ENCODE results near the gene SF3B6.

SF3B6 gene

DNA sequence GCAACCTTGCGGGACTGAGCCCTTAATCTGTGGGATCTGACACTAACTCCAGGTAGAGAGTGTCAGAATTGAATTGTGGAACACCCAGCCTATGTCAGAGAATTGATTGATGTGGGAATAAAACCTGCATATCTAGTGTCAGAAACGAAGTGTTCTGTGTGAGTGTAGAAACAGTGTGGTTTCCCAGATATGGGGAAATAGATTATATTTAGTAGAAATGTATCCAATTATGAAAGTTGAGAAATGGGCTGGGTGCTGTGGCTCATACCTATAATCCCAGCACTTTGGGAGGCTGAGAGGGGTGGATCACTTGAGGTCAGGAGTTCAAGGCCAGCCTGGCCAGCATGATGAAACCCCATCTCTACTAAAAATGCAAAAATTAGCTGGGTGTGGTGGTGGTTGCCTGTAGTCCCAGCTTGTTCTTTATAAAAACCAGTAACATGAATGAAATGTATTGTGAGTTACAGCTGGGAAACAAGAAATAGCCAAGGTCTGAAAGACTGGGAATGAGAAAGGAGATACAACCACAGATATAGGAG, 12.8 kb upstream of the SF3B6 start:
- DNase-seq, result no peak

DNA sequence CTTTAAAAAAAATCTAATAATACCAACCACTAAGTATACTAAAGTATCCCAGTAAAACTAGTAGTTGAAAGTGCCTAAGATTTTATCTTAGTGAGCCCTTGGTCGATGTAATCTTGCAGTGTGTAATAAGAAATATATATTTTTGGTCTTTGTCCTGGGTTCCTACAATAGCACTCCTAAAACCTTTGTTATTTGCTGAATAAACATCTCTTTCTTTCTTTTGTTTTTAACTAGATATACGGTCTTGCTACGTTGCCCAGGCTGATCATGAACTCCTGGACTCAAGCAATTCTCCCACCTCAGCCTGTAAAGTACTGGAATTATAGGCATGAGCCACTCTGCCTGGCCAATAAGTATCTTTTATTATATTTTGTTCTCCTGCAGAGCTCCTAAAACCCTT, 10.9 kb upstream of the SF3B6 start:
- DNase-seq, result no peak

DNA sequence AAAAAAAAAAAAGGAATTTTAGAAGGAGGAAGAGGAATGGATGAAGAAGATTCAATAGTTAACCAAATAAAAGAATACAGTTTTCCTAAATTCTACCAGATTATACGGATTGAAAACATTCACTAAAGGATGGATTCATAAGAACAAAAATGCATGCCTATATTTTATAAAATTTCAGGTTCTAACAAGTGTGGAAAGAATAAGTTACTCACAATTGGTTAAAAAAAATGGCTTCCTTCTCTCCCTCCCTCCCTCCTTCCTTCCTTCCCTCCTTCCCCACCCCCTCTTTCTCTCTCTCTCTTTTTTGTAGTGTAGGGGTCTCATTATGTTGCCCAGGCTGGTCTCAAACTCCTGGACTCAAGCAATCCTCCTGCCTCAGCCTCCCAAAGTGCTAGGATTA, 10.1 kb upstream of the SF3B6 start:
- no peak for DNase-seq

DNA sequence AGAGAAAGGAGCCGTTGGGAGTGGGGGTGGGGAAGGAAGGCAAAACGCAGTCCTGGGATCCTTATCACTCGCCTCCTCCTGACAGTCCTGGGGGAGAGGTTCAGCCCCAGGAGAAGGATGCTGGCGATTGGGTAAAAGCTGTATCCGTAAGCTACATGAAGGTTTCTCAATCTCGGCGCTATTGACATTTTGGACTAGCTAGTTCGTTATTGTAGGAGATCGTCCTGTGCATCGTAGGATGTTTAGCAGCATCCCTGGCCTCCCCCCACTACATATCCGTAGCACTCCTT, 9.0 kb upstream of the SF3B6 start:
- DNase-seq, result no peak

DNA sequence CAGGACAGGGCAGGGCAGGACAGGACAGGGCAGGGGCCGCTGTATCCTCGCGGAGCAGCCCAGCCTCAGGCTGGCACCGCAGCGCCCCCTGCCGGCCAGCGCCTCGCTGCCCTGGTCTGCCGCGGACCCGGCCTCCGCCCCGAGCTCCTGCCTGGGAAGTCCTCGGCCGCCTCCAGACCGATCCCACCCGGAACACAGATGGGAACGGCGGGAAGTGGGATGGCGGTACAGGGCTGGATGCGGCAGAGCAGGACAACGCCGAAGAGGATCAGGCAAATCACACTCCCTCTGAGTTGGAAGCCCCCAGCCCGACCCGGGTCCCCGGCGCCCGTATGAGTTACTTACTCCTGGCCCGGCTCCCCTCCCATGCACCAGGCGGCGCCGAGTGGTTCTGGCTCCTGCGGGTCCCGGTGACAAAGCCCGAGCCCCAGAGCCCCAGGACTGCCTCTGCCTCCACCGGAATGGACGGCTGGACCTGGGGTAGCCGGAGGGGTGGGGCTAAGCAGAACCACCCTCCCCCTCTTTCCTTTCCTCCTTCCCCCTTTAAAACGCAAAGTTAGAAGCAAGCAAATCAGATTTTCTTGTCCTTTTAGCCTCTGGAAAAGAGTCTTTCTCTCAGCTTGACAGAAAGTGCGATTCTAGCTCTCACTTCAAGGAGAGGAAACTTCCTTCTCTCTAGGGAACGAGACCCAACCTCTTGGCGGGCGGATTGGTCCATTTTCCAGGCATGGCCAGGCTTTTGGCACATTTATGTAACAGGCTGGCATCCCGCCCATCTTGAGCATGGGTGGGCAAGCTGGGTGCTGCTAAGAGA, 8.5 kb upstream of the SF3B6 start, which contains the start of gene TP53I3:
Gene TP53I3 (minus strand): TSS at position 449 of the 814 bp plus-strand sequence. CDS start 508 bp downstream, outside the sequence.
- DNase-seq, result peak; percentile 96

DNA sequence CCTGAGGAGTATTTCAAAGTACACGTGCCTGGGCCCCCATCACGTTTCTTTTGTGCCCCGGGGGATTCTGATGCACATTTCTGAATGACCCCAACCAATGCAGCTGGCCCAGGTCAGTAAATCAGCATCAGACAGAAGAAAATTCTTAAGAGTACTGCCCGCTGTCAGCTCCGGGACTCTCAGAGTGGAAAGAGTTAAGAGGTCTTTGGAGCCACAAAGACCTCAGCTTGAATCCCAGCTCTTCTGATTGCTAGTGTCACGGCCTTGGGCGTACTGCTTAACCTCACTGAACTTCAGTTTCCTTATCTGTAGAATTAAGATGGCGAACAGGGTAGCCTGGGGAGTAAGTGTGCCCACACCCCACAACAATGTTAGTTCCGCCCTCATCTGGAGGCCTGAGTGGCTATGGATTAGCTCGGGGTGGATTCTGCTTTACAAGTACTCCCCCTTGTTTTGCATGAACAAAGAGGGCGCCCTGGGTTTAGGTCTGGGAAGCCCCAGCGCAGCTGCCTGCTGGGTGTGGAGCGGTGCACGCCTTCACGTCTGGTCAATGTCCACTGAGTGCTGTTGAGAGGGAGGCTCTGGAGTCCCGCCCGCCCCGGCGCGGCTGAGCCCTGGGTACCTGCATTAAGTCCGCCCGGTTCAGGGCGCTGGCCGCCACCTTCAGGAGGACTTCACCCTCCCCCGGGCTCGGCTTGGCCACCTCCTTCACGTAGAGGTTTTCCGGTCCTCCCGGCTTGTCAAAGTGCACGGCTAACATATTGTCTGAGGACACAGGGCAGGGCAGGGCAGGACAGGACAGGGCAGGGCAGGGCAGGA, 7.7 kb upstream of the SF3B6 start:
- DNase-seq, result peak; percentile 97

DNA sequence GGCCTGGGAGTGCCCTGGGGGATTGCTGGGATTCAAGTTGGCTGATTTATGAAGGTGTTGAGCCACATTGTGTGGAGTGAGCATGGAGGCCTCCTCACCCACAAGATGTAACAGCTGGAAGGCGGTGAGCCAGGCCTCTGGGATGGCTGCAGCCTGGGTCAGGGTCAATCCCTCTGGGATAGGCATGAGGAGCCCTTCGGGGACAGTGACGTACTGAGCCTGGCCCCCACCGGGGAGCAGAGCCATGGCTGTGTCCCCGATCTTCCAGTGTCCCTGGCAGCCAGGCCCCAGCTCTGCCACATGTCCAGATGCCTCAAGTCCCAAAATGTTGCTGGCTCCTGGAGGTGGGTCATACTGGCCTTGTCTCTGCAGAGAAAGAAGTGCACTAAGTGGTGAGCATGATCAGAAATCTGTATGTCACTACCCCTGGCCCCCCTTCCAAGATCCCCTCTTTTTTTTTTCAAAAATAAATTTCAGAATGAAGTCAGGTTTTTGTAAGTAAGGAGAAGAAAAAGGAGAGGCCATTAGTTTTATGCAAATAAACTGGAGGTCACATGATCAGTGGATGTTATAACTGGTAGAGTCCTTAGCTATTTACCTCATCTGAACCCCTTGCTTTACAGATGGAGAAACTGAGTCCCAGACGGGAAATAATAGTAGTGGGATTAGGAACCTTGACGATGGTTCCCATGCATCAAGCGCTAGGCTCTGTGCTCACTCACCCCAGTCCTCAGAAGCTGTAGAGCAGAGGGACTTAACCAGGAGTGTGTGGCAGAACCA, 6.9 kb upstream of the SF3B6 start:
- DNase-seq, result no peak

DNA sequence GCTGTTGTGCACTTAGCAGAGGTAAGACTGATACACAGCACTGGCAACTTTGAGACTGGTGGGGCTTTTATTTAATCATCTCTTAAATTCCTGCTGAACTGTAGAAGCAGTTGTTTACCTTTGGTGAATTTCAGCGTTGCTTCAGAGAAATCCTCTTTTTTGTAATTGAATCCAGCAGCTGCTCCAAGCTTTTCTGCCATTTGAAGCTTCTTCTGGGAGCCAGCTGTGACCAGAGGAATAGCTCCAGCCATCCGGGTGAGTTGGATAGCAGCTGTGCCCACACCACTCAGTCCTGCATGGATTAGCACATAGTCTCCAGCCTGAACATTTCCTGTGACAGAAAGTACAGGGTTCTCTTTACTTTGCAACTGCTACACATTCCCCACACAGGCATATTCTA, 4.6 kb upstream of the SF3B6 start:
- DNase-seq, result no peak

DNA sequence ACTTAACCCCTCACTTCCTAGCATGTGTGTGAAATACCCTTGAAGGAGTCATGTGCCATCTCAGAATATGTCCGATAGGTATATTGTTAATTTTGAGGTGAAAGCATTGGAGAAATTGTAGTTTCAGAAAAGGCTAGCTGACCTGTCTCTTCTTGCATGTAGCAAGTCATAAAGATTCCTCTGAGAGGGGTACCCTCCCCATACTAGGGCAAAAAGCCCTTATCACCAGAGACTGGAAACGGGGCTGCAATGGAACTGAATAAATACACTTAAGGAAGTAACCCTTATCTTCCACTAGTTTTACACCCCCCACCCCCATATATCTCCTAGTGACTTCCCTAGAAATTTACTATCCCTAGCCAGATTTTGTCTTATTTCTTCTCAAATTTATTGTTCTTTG, 1.8 kb upstream of the SF3B6 start:
- DNase-seq, result no peak

DNA sequence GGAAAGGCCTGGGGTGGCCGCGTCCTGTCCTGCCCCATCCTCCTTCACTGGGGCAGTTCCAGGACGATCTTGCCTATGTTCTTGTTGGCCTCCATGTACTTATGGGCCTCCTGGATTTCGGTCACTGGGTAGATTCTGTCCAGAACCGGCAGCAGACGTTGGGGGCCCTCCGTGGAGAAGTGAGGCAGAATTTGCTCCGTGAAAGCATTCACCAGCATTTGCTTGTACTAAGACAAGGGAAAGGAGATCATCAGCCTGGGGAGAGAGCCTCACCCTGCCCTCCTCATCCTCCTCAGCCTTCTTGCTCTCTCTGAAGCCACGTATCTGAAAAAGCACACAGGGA, 1.4 kb upstream of the SF3B6 start:
- no peak for DNase-seq

DNA sequence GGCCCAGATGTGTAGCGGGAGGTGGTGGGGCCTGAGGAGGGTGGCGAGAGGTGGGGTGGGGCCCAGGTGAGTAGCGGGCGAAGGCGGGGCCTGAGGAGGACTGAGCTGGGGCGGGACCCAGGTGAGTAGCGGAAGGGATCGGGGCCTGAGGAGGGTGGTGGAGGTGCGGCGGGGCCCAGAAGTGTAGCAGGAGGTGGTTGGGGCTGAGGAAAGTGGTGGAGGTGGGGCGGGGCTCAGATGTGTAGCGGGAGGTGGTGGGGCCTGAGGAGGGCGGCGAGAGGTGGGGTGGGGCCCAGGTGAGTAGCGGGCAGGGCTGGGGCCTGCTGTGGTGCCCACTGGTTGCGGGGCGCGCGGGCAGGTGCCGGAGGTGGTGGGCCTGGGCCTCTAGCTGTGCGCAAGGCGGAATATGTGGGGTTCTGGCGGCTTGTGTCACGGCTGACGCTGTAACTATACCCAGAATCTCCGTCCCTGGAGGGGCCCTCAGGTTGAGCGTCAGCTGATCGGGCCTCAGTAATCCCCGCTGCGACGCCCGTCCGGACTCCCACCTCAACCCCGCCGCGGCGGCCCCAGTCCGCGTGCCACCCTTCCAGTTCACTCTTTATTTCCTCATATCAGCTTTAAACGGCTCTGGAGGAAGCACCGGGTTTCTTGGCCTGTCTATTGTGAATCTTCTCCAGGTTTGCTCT, 866 bp upstream of the SF3B6 start:
- no peak for DNase-seq

DNA sequence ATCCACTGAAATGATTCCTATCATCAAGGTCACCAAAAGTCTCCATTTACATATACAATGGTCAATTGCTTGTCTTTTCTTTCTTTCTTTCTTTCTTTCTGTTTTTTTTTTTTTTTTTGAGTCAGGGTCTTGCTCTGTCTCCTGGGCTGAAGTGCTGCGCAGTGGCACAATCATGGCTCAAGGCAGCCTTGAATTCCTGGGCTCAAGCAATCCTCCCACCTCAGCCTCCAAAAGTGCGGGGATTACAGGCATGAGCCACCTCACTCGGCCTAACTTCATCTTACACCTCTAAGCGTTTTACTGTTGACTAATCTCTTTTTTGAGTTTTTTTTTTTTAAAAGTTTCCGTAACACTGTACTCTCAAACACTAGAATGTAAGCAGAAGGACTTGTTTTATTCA, 867 bp downstream of the SF3B6 start:
- no peak for DNase-seq

DNA sequence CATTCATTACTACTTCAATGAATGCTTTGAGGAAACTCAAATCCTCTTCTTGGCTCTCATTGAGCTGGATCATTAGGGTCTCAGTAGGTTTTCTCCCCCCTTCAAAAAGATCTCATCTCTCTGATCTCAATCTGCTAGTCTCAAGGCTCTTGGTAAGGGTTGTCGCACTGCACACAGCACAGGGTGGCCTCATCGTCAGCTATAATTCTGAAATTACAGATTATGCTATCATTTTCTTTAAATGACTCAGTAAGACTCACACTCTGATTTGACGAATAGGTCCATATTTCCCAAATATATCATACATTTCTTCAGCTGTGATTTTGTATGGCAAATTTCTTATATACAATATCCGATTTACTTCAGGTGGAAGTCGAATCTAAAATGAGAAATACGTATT, 2.3 kb downstream of the SF3B6 start:
- no peak for DNase-seq

DNA sequence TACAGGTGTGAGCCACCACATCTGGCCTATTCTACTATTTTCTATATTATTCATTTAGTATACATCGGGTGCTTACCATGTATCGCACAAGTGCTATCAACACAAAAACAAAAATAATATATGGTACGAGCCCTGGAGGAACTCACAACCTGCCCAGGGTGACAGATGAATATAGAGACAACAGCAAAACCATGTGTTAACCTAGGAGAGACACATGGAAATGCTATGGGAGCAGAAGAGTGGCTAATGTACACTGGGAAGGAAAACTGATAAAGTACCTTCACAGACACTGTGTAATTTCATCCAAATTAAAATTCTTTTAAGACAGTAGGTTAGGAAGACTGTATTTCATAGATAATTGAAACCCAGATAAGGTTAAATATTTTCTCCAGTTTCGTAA, 3.9 kb downstream of the SF3B6 start:
- DNase-seq, result no peak

DNA sequence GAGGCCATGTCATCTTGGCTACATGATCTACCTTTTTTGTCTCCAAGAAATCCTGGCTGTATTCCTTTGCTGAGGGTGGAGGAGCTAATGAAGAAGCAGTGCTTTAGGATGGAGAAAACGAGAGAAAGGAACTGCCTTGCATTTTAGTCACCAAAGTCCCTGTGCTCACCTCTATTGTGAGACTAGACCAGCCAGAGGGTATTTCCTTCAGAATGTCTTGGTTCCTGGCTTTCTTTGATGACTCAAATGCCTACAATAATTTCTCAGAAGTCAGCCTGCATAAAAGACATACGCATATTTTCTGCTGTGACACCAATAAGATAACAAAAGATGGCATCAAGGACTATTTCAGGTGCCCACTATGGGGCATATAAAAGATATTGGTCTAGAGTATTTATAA, 10.8 kb downstream of the SF3B6 start:
- DNase-seq, result no peak

DNA sequence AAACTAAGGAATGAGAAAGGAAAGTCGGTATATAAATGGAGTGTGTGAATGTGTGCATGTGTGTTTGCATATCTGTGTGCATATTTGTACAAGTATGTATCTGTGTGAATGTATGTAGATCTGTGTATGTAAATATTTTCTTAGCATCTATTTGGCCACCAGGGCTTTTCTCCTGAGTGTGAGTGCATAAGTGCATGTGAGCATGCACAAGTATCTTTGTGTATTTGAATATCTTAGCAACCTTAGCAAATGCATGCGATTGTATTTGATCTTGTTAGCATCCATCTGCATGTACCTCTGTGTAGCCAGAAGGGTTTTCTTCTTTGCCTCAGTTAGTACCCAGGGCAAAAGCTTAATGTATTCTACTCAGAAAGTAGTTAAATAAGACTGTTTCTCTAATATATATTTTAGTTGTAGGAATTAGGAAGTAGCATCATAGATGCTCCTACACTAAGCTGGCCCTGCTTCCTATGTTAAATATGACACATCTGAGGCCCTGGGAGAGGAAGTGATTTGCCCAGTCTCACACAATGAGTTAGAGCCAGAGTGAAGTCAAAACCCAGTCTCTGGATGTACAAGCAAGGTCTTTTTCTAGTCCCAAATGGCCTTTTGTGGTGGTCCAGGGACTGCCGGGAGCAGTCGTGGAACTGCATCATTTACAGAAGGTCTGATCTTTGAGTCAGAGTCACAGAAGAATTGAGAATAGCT, 17.4 kb downstream of the SF3B6 start:
- no peak for DNase-seq

DNA sequence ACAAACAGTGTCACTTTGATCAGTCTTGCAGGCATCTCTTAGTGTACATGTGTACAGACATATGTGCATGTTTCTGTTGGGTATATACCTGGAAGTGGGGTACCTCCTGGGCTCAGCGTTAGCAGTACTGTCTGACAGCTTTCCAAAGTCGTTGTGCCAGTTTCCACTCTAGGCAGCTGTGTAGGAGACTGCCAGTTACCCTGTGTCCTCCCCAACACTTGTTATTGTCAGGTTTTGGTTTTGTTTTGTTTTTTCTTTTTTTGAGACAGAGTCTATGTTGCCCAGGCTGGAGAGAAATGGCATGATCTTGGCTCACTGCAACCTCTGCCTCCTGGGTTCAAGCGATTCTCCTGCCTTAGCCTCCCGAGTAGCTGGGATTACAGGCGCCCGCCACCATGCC, 20.4 kb downstream of the SF3B6 start:
- DNase-seq, result no peak

DNA sequence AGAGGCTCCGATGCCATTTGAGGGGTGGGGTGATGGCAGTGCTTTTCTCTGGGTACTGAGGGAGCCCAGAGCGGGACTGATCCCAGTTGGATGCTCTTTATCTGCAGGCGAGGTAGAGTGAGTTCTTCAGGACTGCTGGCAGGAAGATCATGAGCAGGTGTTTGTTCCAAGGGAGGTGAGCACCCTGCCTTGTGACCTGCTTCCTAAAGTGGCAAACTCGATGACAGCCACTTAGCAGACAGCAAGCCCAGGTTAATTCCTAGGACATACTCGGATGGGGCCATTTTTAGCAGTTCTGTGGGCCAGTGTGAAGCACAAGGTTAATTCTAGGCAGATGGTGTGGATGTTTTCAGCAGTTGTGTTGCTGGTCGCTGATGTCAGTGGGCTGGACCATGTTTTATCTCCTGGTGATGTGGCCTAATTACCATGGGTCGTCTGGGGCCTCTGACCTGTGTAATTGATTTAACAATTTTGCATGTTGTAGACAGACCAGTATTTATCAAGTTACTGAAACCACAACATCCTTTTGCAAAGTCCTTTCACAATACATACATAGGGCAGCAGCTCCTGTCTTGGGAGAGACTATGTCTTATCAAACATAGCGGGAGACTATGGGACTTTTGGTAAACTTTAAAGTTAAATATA, 21.6 kb downstream of the SF3B6 start:
- DNase-seq, result no peak

DNA sequence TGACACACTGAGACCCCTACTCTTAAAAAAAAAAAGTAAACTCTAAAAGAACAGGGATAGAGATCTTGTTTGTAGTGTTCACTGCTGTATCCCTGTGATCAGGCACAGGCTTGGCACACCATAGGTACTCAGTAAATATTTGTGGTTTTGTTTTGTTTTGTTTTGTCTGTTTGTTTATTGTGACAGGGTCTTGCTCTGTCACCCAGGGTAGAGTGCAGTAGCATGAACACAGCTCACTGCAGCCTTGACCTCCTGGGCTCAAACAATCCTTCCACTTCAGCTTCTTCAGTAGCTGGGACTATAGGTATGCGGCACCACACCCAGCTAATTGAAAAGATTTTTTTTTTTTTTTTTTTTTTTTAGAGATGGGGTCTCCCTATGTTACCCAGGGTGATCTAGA, 23.2 kb downstream of the SF3B6 start:
- DNase-seq, result no peak

DNA sequence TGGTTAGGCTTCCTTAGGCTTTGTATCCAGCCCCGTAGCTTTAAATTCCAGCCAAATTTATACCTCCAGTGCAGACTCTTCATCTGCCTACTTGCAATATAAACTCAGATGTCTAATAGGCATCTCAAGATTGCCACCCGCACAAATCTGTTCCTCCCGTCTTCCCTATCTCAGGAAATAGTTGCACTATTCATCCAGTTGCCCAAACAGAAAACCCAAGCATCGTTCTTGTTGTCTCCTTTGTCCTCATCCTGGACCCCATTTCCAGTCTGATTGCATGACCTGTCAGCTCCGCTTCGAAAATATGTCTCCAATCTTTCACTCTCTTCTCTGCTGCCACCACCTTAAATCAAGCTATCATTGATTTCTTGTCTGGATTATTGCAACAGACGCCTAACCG, 24.3 kb downstream of the SF3B6 start:
- DNase-seq, result no peak
